SK-N-SH (cell line): ENCODE results near the gene SAMD8.

ENCODE experiments used
- CHD2 ChIP-seq: fragments of 150-350 bp; IDR thresholded peaks from 2 replicates; pipeline ENCODE4 v1.6.1; 2018; ENCODE audit warnings: low read length; ENCODE audit not compliant: partially characterized antibody
- NRF1 ChIP-seq: IDR thresholded peaks from 2 replicates; pipeline ENCODE4 v1.6.1; 2012; ENCODE audit warnings: low read depth, mild to moderate bottlenecking, low read length
- POLR2AphosphoS5 ChIP-seq: IDR thresholded peaks from 2 replicates; pipeline ENCODE4 v1.6.1; 2012; ENCODE audit warnings: low read depth, low read length
- TEAD4 ChIP-seq: IDR thresholded peaks from 2 replicates; pipeline ENCODE4 v1.4.0; 2012; ENCODE audit warnings: mild to moderate bottlenecking, borderline replicate concordance; ENCODE audit not compliant: insufficient read depth
- TF ChIP-seq, protein P1 (sequence below): fragments of 200-600 bp; sonication (generic); IDR thresholded peaks from 2 replicates; pipeline ENCODE4 v1.6.1; 2017; ENCODE audit warnings: antibody characterized with exemption, mild to moderate bottlenecking, moderate library complexity
- TF ChIP-seq, protein P2 (sequence below): IDR thresholded peaks from 2 replicates; pipeline ENCODE4 v1.6.1; 2012; ENCODE audit warnings: mild to moderate bottlenecking, low read depth, low read length, moderate library complexity
- TF ChIP-seq, protein P3 (sequence below): IDR thresholded peaks from 2 replicates; pipeline ENCODE4 v1.4.0; 2012; ENCODE audit warnings: low read depth, borderline replicate concordance

DNA sequence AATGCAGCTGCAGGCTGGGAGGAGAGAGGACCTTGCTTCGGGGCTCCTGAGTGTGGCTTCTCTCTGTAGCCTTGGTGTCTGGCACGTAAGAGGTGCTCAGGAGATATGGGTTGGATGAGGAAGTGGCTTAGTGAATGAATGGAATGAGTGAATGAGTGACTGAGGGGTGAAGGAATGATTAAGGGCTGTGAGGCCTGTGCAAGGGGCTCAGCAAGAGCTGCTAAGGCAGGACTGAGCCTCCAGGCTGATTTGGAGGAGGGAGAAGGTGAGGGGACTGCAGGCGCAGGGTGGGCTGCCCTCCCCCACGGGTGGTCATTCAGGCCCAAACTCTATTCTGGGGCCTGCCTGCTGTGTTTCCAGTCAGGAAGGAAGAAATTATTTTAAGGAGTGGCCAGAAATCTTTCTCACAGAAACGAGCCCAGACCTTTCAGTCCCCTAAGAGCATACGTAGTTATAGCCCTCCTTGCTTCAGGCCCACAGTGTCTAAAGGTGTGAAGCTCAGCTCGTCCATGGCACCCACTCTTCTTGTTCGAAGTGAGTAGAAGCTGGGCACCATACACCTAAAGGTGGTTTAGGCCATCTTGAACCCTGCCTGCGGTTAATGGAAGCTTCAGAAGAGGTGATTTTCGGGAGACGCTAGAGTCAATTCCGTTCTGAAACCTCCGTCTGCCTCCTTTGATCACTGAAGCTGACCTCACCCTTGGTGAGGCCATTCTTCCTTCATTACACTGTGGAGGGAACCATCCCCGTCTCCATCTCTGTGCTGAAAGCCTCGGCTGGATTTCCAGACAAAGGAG, 49.5 kb upstream of the SAMD8 start:
- TF ChIP-seq, protein P1, sequence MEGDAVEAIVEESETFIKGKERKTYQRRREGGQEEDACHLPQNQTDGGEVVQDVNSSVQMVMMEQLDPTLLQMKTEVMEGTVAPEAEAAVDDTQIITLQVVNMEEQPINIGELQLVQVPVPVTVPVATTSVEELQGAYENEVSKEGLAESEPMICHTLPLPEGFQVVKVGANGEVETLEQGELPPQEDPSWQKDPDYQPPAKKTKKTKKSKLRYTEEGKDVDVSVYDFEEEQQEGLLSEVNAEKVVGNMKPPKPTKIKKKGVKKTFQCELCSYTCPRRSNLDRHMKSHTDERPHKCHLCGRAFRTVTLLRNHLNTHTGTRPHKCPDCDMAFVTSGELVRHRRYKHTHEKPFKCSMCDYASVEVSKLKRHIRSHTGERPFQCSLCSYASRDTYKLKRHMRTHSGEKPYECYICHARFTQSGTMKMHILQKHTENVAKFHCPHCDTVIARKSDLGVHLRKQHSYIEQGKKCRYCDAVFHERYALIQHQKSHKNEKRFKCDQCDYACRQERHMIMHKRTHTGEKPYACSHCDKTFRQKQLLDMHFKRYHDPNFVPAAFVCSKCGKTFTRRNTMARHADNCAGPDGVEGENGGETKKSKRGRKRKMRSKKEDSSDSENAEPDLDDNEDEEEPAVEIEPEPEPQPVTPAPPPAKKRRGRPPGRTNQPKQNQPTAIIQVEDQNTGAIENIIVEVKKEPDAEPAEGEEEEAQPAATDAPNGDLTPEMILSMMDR: no peak
- TF ChIP-seq, protein P2, sequence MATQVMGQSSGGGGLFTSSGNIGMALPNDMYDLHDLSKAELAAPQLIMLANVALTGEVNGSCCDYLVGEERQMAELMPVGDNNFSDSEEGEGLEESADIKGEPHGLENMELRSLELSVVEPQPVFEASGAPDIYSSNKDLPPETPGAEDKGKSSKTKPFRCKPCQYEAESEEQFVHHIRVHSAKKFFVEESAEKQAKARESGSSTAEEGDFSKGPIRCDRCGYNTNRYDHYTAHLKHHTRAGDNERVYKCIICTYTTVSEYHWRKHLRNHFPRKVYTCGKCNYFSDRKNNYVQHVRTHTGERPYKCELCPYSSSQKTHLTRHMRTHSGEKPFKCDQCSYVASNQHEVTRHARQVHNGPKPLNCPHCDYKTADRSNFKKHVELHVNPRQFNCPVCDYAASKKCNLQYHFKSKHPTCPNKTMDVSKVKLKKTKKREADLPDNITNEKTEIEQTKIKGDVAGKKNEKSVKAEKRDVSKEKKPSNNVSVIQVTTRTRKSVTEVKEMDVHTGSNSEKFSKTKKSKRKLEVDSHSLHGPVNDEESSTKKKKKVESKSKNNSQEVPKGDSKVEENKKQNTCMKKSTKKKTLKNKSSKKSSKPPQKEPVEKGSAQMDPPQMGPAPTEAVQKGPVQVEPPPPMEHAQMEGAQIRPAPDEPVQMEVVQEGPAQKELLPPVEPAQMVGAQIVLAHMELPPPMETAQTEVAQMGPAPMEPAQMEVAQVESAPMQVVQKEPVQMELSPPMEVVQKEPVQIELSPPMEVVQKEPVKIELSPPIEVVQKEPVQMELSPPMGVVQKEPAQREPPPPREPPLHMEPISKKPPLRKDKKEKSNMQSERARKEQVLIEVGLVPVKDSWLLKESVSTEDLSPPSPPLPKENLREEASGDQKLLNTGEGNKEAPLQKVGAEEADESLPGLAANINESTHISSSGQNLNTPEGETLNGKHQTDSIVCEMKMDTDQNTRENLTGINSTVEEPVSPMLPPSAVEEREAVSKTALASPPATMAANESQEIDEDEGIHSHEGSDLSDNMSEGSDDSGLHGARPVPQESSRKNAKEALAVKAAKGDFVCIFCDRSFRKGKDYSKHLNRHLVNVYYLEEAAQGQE: no peak
- TF ChIP-seq TEAD4: no peak
- TF ChIP-seq, protein P3, sequence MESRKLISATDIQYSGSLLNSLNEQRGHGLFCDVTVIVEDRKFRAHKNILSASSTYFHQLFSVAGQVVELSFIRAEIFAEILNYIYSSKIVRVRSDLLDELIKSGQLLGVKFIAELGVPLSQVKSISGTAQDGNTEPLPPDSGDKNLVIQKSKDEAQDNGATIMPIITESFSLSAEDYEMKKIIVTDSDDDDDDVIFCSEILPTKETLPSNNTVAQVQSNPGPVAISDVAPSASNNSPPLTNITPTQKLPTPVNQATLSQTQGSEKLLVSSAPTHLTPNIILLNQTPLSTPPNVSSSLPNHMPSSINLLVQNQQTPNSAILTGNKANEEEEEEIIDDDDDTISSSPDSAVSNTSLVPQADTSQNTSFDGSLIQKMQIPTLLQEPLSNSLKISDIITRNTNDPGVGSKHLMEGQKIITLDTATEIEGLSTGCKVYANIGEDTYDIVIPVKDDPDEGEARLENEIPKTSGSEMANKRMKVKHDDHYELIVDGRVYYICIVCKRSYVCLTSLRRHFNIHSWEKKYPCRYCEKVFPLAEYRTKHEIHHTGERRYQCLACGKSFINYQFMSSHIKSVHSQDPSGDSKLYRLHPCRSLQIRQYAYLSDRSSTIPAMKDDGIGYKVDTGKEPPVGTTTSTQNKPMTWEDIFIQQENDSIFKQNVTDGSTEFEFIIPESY: no peak
- no peak for TF ChIP-seq CHD2
- TF ChIP-seq POLR2AphosphoS5: no peak
- no peak for TF ChIP-seq NRF1
